HUDEP-2 (cell line): ENCODE results near the gene ZC3H18.
"Not testable (repeated sequence)": the region's sequence is repeated elsewhere in the genome, so short reads cannot be mapped to it uniquely, and the experiment has no call there.

Experiments used
- DNase-seq, 76 experiments: peaks; one replicate each; lab custom pipeline; 2025; ENCODE audit not compliant: unreplicated experiment in 76 of 76; lab: John Stamatoyannopoulos, UW

ZC3H18 gene

GRCh38 chr16:88600539-88600896, 30.3 kb downstream of the ZC3H18 start:
- DNase-seq, result no peak

DNA sequence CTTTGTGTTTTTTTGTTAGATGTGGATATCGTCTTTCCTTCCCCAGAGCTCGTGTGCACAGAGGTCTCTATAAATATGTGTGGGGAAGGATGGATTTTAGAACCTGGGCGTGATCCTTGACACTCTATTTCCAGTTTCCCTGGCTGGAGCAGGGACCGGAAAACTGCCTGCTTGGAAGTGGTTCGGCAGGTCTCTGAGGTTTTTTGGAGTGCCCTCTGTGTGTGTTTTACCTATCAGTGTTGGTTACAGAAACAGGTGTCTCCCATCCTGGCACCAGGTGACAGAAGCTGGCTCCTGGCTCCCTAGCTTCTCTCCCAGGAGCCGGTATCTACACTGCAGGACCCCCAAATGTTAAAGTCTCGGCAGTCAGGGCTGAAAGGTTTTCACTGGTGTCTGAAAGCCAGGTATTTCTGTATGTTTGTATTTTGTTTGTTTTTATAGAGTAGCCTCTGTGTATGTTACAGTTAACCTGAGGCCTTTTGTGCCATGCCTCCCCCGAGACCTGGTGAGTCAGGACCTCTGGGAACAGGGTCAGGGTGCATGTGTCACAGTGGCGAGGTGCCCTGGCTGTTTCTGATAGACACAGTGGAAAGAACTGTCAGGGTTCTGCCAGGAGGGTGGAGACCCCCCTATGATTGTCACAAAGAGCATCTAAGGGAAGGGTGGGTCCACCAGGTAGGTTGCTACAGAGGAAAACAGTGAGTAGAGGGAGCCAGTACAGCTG, 31.3 kb downstream of the ZC3H18 start:
- DNase-seq, result no peak

GRCh38 chr16:88602091-88602490, 31.9 kb downstream of the ZC3H18 start:
- DNase-seq, result no peak

DNA sequence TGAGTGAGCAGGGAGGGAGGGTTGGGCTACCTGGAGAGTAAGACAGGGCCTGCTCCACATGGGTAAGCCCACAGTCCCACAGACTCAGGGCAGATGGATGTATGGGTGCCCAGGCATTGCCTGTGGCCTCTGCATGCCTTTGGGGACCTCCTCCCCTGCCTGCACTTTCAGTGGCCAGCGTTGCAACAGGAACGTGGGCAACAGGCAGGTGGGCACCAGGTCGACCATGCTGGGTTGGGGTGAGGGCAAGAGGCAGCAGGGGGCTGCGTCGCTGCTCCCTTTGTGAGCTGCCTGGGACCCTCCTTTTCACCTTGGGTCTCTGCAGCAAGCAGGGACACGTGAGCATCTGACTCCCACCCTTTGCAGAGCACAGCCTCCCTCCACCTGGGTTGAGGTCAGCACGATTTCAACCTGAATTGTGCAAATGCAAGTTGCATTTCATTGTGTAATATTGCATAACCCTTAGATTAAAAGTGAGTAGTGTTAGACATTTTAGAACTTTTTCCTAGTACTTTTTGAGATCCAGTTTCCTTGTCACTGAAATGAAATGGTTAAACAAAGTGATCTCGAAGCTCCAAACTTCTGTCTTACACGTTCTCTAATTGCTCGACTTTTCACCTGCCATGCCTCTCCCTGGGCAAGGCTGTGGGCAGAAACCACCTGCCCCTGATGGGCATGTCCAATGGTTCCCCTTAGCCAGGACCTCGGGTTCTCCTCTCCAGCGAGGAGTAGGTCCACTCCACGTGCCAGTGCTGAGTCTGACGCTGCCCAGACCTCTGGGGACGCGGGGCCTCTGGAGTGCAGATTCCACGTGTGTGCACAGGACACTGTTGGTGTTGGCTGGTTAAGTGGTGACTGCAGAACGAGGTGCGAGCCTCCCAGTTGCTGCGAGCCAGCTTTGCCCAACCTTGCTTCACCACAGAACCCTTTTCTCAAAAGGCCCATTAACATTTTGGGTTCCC, 35.3 kb downstream of the ZC3H18 start:
- no peak for DNase-seq

GRCh38 chr16:88606148-88606757, 36.0 kb downstream of the ZC3H18 start:
- DNase-seq, result no peak

DNA sequence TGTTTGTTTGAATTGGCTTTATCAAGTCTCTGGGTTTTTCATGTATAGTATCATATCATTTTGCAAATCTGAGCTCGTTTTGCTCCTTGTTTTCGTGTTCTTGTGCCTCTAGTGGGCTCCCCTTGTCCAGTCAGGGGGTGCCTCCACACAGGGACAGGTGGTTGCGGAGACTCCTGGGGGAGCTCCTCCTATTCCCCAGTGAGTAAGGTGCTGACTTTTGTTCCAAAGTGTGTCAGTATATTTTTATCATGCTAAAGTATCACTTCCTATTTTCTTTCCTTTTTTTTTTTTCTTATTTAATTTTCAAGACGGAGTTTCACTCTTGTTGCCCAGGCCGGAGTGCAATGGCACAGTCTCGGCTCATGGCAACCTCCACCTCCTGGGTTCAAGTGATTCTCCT, 37.9 kb downstream of the ZC3H18 start:
- DNase-seq, result no peak

- DNase-seq, result not testable (repeated sequence)
These were observed 39.2 kb downstream of the ZC3H18 start for GRCh38 chr16:88609426-88609825.

- no peak for DNase-seq
These were observed 39.9 kb downstream of the ZC3H18 start for GRCh38 chr16:88610080-88610479.

GRCh38 chr16:88610909-88611812, 41.0 kb downstream of the ZC3H18 start:
- DNase-seq, result no peak

DNA sequence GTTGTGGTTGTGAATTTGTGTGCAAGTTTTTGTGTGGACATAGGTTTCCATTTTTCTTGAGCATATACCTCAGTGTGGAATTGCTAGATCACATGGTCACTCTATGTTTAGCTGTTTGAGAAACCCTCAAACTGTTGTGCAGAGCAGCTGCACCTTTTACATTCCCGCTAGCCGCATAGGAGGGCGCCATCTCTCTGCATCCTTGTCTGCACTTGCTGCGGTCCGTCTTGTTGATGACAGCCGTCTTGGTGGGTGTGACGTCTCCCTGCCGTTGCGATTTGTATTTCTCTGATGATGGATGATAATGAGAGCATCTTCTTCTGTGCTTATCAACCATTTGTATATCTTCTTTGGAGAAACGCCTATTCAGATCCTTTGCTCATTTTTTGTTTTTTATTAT, 43.1 kb downstream of the ZC3H18 start:
- no peak for DNase-seq

DNA sequence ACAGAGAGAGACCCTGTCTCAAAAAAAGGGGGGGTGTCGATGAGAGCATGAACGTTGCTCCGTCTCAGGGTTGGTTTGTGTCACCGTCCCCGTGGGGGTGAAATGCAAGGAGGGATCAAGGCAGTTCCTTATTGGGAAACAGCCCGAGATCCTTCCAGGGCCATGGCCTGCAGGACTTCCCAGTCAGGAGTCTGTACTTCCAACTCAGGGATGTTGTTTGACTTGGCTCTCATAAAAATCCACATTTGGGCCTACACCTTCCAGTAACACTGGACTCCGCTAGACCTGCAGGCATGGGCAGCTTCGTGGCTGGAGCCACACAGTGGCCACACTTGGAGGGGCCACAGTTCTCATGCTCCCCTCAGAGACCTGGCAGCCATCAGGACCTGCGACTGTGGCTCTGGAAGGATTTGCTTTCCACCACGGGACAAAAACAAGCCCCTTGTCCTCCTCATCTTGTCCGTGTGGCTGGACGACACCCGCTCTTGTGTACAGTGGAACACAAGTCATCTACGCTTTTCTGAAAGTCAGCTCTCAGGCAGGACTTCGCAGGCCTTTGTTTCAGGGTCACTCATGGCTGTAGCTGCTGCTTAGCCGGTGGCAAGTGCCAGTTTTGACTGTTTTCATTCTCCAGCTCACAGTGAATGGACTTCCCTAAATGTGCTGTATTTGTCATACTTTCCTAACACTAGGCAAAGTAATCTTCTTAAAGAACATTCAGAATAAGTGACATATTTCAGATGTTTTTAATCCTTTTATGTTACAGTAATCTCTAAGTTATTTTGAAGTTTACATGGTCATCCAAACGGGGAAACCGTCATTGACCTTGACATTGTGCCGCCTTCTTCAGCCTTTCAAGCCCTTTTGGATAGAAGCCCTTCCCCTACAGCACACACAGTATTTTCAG, 44.0 kb downstream of the ZC3H18 start:
- no peak for DNase-seq

DNA sequence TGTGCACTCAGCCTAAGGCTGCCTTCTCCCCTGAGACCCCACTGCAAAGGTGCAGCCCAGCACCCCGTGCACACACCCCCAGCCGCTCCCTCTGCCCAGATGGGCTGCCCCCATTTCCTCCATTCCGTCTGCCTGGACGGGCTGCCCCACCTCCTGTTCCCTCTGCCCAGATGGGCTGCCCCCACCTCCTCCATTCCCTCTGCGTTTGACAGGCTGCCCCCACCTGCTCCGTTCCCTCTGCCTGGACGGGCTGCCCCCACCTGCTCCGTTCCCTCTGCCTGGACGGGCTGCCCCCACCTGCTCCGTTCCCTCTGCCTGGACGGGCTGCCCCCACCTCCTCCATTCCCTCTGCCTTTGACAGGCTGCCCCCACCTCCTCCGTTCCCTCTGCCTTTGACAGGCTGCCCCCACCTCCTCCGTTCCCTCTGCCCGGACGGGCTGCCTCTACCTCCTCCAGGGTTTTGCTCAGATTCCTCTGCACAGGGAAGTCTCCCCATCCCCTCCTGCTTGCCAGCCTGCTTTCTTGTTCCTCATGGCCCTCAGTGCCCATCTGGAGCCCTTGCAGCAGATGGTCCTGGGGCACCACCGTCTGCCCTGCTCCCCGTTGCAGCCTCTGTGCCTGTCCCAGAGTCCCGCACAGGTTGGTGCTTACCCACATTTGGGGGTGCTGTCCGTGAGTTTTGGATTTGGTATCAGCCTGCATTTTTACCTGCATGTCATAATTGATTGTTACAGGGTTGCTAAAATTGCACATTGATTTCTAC, 44.8 kb downstream of the ZC3H18 start:
- no peak for DNase-seq

DNA sequence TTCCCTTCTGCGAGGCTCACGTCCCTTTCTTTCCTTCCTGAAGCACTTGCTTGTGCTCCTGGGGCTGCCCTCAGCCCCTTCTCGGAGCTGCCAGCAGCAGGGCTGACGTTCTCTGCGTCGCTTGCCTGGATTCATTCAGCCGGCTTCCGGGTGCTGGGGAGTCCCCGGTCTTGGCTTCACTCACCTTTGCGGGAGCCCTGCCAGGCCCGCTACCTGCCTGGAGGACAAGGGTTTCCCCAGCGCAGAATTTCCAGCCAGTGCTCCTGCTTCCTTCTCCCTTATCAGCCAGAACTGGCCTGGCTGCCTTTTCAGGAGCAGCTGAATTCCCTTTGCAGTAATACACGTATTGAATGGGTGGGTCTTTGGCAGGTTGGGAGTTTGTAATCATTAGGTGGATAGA, 46.1 kb downstream of the ZC3H18 start:
- no peak for DNase-seq

DNA sequence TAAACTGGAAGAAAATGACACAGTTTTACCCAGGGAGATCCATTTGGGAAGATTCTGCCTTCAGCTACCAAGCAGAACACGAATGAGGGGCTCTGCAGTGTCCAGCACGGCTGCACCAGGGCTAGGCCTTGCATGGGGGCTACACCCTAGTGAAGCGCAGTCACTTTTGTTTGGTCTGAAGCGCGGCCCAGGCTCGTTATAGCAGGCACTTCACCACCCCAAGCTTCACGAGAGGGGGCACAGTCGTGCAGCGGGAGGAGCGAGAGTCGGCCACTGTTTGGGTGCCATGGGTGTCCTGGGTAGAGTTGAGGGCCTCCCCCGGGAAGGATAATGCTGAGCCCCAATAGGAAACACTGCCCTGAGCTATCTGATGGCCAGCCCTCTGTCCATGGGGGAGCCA, 46.5 kb downstream of the ZC3H18 start:
- DNase-seq, result no peak

DNA sequence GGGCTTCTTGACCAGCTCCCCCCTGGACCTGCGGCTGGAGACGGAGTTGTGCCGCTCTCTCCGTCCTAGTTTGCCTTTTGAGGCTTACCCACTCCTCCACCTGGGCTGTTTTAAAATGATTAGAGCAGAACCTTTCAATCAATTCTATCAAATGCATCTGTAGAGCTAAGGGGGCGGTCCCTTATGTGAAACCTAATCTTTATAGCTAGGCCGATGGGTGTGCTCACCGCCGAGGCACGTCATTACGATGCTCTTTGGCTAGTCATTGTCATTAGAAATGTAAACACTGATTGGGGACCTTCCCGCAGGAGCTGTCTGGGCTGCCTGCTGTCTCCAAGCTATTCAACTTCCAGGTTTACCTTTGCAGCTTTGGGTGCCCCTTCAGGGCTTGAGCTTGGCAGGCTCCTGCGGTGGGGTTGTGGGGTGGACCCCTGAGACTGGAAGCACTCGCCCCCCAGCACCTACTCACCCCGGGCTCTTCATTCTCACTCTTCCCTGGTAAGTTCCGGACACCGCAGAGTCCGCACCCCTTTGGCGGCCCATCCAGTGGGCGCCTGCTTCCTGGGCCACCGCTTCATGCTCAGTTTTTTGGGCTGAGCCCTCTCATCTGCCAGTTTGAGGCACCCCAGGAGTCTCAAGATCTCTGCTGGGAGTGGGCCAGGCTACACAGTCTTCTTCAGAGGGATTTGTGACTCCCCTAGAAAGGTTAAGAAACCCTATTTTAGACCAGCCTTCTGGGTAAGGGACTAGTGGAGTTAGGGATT, 47.2 kb downstream of the ZC3H18 start:
- no peak for DNase-seq

- DNase-seq, result no peak
These were observed 48.2 kb downstream of the ZC3H18 start for GRCh38 chr16:88618182-88618955.

DNA sequence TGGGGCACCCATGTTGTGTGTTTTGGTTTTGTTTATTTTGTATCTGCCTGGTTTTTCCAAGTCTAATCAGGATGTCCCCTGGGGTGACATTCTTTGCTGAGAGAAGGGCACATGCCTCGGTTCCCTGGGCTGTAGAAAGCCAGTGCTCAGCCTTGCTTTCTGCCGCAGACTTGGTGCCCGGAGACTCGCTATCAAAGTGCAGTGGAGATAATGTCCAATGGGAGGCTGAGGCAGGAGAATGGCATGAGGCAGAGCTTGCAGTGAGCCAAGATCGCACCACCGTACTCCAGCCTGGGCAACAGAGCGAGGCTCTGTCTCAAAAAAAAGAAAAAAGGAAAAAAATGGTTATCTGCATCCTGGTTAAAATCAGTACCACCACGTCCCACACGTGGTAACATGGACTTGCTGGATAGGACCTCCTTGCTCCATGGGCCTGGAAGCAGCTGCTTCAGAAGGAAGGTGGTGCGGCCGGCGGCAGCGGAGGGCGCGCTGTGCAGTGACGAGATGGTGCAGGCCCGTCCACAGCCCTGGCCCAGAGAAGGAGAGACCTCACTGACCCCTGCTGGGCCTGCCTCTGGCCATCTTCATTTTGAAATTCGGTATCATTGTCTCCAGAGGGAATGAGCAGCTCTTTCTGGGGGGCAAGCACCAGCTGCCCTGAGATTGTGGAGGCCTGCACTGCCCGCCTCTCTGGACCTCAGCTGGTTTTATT, 48.9 kb downstream of the ZC3H18 start:
- no peak for DNase-seq
